SK-N-SH treated with all-trans-retinoic acid at 6 μM for 48 hours (cell line): Measurements from ENCODE around the gene PURA.
A peak's percentile ranks its signal among the peaks of the same experiment; 100 is the strongest.

Experiments
- ATAC-seq: fragments of 200-7000 bp; cut with Tn5 transposase; 3 replicates; pipeline ENCODE4 v1.9.1; 2020; ENCODE audit warnings: mild to moderate bottlenecking, moderate library complexity
- ARNTL ChIP-seq: fragments of 450-650 bp; formaldehyde crosslinking; IDR thresholded peaks from 2 replicates; pipeline ENCODE4 v1.5.0; 2020; ENCODE audit warnings: low read depth, mild to moderate bottlenecking, moderate library complexity, borderline replicate concordance
- BACH2 ChIP-seq: fragments of 250-450 bp; sonication (Bioruptor Pico); IDR thresholded peaks from 2 replicates; pipeline ENCODE4 v1.9.0; 2021; ENCODE audit warnings: mild to moderate bottlenecking, borderline replicate concordance
- CSDC2 ChIP-seq: fragments of 250-450 bp; sonication (Bioruptor Pico); IDR thresholded peaks from 2 replicates; pipeline ENCODE4 v1.5.0; 2020; ENCODE audit warnings: mild to moderate bottlenecking, moderate library complexity
- CSRNP3 ChIP-seq: fragments of 250-450 bp; sonication (Bioruptor Pico); IDR thresholded peaks from 2 replicates; pipeline ENCODE4 v1.5.1; 2021; ENCODE audit warnings: mild to moderate bottlenecking, moderate library complexity
- GLIS3 ChIP-seq: fragments of 250-450 bp; sonication (Bioruptor Pico); IDR thresholded peaks from 2 replicates; pipeline ENCODE4 v1.5.0; 2020; ENCODE audit warnings: mild to moderate bottlenecking, moderate library complexity
- ISL1 ChIP-seq: fragments of 250-450 bp; sonication (Bioruptor Pico); IDR thresholded peaks from 2 replicates; pipeline ENCODE4 v2.1.2; 2022; ENCODE audit warnings: mild to moderate bottlenecking, moderate library complexity
- OSR1 ChIP-seq: fragments of 250-450 bp; sonication (Bioruptor Pico); IDR thresholded peaks from 2 replicates; pipeline ENCODE4 v1.8.0; 2022; ENCODE audit warnings: moderate library complexity, mild to moderate bottlenecking, inconsistent platforms
- PATZ1 ChIP-seq: fragments of 250-450 bp; sonication (Bioruptor Pico); IDR thresholded peaks from 2 replicates; pipeline ENCODE4 v1.8.0; 2020; ENCODE audit warnings: mild to moderate bottlenecking, moderate library complexity, borderline replicate concordance
- POU6F1 ChIP-seq: fragments of 250-450 bp; sonication (Bioruptor Pico); IDR thresholded peaks from 2 replicates; pipeline ENCODE4 v1.8.0; 2021; ENCODE audit warnings: low read depth, mild to moderate bottlenecking, moderate library complexity, borderline replicate concordance
- PPARA ChIP-seq: fragments of 250-450 bp; sonication (Bioruptor Pico); IDR thresholded peaks from 2 replicates; pipeline ENCODE4 v1.5.0; 2020; ENCODE audit warnings: mild to moderate bottlenecking, borderline replicate concordance
- RARB ChIP-seq: fragments of 250-450 bp; sonication (Bioruptor Pico); IDR thresholded peaks from 2 replicates; pipeline ENCODE4 v1.8.0; 2021; ENCODE audit warnings: mild to moderate bottlenecking, moderate library complexity
- SNAI2 ChIP-seq: fragments of 250-450 bp; sonication (Bioruptor Pico); IDR thresholded peaks from 2 replicates; pipeline ENCODE4 v1.5.0; 2020; ENCODE audit warnings: mild to moderate bottlenecking, moderate library complexity
- TCF4 ChIP-seq: fragments of 250-450 bp; sonication (Bioruptor Pico); IDR thresholded peaks from 2 replicates; pipeline ENCODE4 v1.8.0; 2021; ENCODE audit warnings: mild to moderate bottlenecking, moderate library complexity, borderline replicate concordance
- TOX ChIP-seq: fragments of 250-450 bp; sonication (Bioruptor Pico); IDR thresholded peaks from 2 replicates; pipeline ENCODE4 v1.8.0; 2021; ENCODE audit warnings: mild to moderate bottlenecking, moderate library complexity, borderline replicate concordance
- TSHZ2 ChIP-seq: fragments of 250-450 bp; sonication (Bioruptor Pico); IDR thresholded peaks from 2 replicates; pipeline ENCODE4 v1.5.0; 2020; ENCODE audit warnings: mild to moderate bottlenecking, moderate library complexity
- ZC3H10 ChIP-seq: fragments of 250-450 bp; sonication (Bioruptor Pico); IDR thresholded peaks from 2 replicates; pipeline ENCODE4 v1.5.1; 2021; ENCODE audit warnings: mild to moderate bottlenecking, moderate library complexity
- ZFP30 ChIP-seq: fragments of 450-650 bp; formaldehyde crosslinking; IDR thresholded peaks from 2 replicates; pipeline ENCODE4 v1.5.0; 2022; ENCODE audit warnings: mild to moderate bottlenecking, moderate library complexity
- ZNF565 ChIP-seq: fragments of 450-650 bp; formaldehyde crosslinking; conservative IDR thresholded peaks from 2 replicates; pipeline ENCODE4 v1.5.0; 2020; ENCODE audit warnings: low read depth, mild to moderate bottlenecking, moderate library complexity
- ZNF70 ChIP-seq: fragments of 450-650 bp; formaldehyde crosslinking; IDR thresholded peaks from 2 replicates; pipeline ENCODE4 v1.5.0; 2020; ENCODE audit warnings: mild to moderate bottlenecking, moderate library complexity
- ZNF8 ChIP-seq: fragments of 450-650 bp; formaldehyde crosslinking; IDR thresholded peaks from 2 replicates; pipeline ENCODE4 v1.5.0; 2020; ENCODE audit warnings: mild to moderate bottlenecking, moderate library complexity

The PURA gene

GRCh38 chr5:140131967-140132409 lies 18.1 kb downstream of the PURA start:
- peak; percentile 98 for ATAC-seq
- no peak for TF ChIP-seq CSDC2
- TF ChIP-seq ZNF70 (CRISPR knock-in tag), result no peak
- no peak for TF ChIP-seq GLIS3 (CRISPR knock-in tag)
- TF ChIP-seq TCF4 (CRISPR knock-in tag), result no peak
- TF ChIP-seq POU6F1 (CRISPR knock-in tag), result no peak
- no peak for TF ChIP-seq BACH2 (CRISPR knock-in tag)
- TF ChIP-seq ZFP30, result no peak
- TF ChIP-seq PPARA (CRISPR knock-in tag), result no peak
- no peak for TF ChIP-seq PATZ1
- no peak for TF ChIP-seq ARNTL
- TF ChIP-seq RARB (CRISPR knock-in tag), result no peak
- no peak for TF ChIP-seq ISL1 (CRISPR knock-in tag)
- TF ChIP-seq CSRNP3, result no peak
- no peak for TF ChIP-seq ZC3H10 (CRISPR knock-in tag)
- no peak for TF ChIP-seq ZNF565
- no peak for TF ChIP-seq TOX (CRISPR knock-in tag)
- TF ChIP-seq SNAI2 (CRISPR knock-in tag), result no peak
- no peak for TF ChIP-seq TSHZ2
- TF ChIP-seq, all 23 proteins: peak for 0

- ATAC-seq, result no peak
- TF ChIP-seq TSHZ2 (no peak), PATZ1 (no peak), ZNF565 (no peak), ZC3H10 (CRISPR knock-in tag) (no peak), TOX (CRISPR knock-in tag) (no peak), CSRNP3 (no peak), CSDC2 (no peak), BACH2 (CRISPR knock-in tag) (no peak), ZNF70 (CRISPR knock-in tag) (no peak), GLIS3 (CRISPR knock-in tag) (no peak), ZNF8 (CRISPR knock-in tag) (no peak), ARNTL (no peak), POU6F1 (CRISPR knock-in tag) (no peak), OSR1 (CRISPR knock-in tag) (no peak), RARB (CRISPR knock-in tag) (no peak), ZFP30 (no peak), PPARA (CRISPR knock-in tag) (no peak)
Observed at GRCh38 chr5:140133514-140134167, 19.7 kb downstream of the PURA start.
